ENCODE results near the gene TXNDC17. TPM values are rescaled to one million over a fixed set of nuclear protein-coding genes. Genes with fewer than 3 reads are reported as not detected.
A peak's percentile ranks its signal among the peaks of the same experiment; 100 is the strongest.
"Not testable (repeated sequence)": the region's sequence is repeated elsewhere in the genome, so short reads cannot be mapped to it uniquely, and the experiment has no call there.

Gene TXNDC17
- polyA plus RNA-seq, 4 donors = 49.1 to 91.7 (median 82.0) TPM

- DNase-seq (ENCODE audit: low read depth in 4 of 4, low spot score in 3 of 4) = no peak
Measured at GRCh38 chr17:6636616-6637457, 4.0 kb upstream of the TXNDC17 start.

DNA sequence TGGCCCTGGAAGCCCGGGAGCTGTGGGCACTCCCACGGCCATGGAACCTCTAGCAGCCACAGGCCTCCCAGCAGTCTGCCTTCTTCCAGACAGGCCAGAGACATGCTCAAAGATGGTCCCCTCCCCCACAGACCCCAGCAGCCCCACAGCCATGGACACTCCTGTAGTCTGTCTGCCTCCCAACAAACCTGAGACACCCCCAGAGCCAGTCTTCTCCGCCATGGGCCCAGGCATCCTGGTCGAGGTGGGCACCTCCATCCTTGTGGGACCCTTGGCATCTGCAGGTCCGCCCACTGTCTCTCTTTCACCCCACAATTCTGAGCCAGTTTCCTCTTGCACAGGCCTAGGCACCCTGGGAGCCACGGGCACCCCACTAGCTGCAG is 3.4 kb upstream of the TXNDC17 start:
- no peak for DNase-seq (ENCODE audit: low read depth in 4 of 4, low spot score in 3 of 4)

DNA sequence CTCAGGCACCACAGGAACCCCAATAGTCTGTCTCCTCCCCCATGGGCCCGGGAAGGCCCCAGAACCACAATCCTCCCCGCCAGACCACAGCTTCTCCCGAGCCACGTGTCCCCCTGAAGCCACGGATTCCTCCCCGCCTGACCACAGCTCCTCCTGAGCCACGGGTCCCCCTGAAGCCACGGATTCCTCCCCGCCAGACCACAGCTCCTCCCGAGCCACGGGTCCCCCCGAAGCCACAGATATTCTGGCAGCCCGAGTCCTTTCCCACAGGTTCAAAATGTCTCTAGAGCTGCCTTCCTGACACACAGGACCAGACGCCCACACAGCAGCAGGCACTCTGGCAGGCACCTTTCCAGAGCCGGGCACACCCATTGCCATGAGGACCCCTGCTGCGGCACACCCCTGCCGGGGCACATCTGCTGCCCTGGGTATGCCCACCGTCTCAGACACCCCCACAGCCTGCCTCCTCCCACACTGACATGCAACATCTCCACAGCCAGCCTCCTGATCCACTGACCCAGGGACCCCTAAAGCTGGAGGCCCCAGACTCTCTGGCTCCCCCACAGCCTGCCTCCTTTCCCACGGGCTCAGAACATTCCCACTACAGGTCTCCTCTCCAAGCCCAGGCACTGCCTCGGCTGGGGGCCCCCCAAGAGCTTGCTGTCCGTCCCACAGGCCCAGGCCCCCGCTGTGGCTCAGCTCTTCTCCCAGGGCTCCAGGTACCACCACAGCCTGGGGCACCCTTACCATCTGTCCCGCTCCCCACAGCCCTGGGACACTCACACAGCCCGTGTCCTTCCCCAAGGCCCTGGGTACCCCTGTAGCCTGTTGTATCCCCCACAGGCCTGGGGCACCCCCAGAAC is 2.6 kb upstream of the TXNDC17 start:
- no peak for DNase-seq (ENCODE audit: low read depth in 4 of 4, low spot score in 3 of 4)

GRCh38 chr17:6639014-6639585 is 1.8 kb upstream of the TXNDC17 start:
- no peak for DNase-seq (ENCODE audit: low read depth in 4 of 4, low spot score in 3 of 4)

- DNase-seq (ENCODE audit: low read depth in 4 of 4, low spot score in 3 of 4) = peak in 1 of 4 donors; percentile 46
Measured at GRCh38 chr17:6639586-6640535, 999 bp upstream of the TXNDC17 start.

GRCh38 chr17:6641247-6641863 is 495 bp downstream of the TXNDC17 start:
- DNase-seq (ENCODE audit: low read depth in 4 of 4, low spot score in 3 of 4) = no peak

GRCh38 chr17:6642592-6642991 is 1.7 kb downstream of the TXNDC17 start:
- no peak for DNase-seq (ENCODE audit: low read depth in 4 of 4, low spot score in 3 of 4)

DNA sequence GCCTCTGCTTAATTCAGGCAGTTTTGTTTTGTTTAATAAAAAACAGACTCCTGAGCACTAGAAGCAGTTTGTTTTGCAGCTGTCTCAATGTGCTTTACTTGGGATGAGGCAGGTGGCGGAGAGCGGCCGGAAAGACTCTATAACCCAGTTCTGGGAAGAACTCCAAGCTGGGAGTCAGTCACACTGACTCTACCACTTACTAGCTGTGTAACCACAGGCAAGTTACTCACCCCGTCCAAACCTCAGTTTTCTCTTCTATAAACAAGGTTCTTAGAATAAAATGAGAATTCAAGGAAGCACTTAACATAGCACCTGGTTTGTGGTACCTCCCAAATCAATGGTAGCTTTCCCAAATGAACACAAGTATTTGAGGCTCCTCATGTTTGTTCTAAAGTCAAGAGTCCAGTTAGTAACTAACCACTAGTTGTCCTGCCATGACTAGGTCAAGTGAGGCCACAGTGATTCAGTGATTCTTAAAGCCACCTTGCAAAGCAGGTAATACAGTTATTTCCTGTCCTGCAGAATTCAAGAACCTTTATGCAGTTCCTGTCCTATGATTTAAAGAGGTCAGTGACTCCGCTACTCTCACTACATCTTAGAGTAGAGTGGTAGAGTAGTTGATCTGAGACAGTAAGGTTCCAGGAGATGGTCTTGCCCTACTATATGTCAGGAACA is 2.7 kb downstream of the TXNDC17 start:
- DNase-seq (ENCODE audit: low read depth in 4 of 4, low spot score in 3 of 4) = no peak

DNA sequence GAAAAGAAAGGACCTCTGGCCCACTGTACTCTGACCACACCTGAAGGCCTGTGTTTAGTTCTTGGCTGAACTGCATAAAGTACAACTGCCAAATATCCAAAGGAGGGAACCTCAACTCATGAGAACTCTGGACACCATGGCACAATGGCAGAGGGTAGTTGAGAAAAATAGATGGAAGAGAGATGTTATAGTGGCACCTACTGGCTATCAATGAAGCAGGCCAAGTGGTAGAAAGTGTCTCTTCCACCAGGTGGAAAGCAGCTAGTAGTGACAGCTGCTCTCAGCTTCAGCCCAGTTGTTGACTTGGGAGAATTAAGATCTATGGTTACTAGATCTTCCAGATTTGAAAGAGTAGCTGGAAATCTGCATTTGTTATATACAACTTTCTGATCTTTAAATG is 7.3 kb downstream of the TXNDC17 start:
- DNase-seq (ENCODE audit: low read depth in 4 of 4, low spot score in 3 of 4) = no peak

GRCh38 chr17:6651354-6651918 is 10.6 kb downstream of the TXNDC17 start, which contains the start of the genes C17orf100 and MED31:
TSS of gene C17orf100 (plus strand) at chr17:6651762. CDS start at chr17:6651914, 152 bp downstream.
TSS of gene MED31 (minus strand) at chr17:6651605. CDS start at chr17:6651528, 77 bp downstream.
- DNase-seq (ENCODE audit: low read depth in 4 of 4, low spot score in 3 of 4) = peak in 3 of 4 donors; percentile 81 to 83 (median 82)

GRCh38 chr17:6651919-6652452 is 11.1 kb downstream of the TXNDC17 start:
- DNase-seq (ENCODE audit: low read depth in 4 of 4, low spot score in 3 of 4) = no peak

GRCh38 chr17:6654841-6655731 is 14.2 kb downstream of the TXNDC17 start:
- DNase-seq (ENCODE audit: low read depth in 4 of 4, low spot score in 3 of 4) = no peak

- not testable (repeated sequence) for DNase-seq (ENCODE audit: low read depth in 4 of 4, low spot score in 3 of 4)
Measured at GRCh38 chr17:6655732-6656361, 15.0 kb downstream of the TXNDC17 start.

GRCh38 chr17:6656797-6657632 is 16.2 kb downstream of the TXNDC17 start:
- DNase-seq (ENCODE audit: low read depth in 4 of 4, low spot score in 3 of 4) = not testable (repeated sequence)

DNA sequence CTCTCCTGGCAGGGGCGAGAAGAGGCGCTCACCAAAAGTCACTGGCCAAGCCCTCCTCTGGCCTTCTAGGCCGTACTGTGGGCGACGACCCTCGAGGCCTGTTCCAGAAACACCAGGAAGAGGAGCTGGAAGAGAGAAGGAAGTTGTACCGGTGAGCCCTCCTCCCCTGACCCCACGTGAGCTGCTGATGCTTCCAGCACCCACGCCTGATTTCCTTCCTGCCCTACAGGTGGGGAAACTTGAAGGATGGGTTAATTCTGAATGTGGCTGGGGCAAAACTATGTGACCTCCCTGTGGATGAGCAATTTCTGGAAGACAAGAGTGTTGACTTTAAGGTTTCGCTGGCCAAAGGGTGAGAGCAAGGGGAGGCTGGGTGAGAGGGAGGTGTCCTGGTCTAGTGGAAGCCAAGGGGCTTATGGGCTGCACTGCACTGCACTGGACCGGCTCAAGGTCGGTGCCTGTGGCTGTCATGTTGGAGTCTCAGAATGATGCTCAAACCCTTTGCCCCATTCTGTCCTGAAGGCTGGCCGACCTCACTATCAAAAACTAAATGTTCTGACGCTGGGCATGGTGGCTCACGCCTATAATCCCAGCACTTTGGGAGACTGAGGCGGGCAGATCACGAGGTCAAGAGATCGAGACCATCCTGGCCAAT is 16.9 kb downstream of the TXNDC17 start:
- no peak for DNase-seq (ENCODE audit: low read depth in 4 of 4, low spot score in 3 of 4)
